ENCODE measurements around the gene SIL1.

SIL1 gene

GRCh38 chr5:139205586-139205985 is 7.4 kb upstream of the SIL1 start:
- TF ChIP-seq TAF1 (IDR thresholded peaks at IDR 0.05; ENCODE audit: low read depth) (no peak), EP300 (IDR thresholded peaks at IDR 0.05; ENCODE audit: borderline replicate concordance) (no peak), FOXM1 (IDR thresholded peaks at IDR 0.05; ENCODE audit: borderline replicate concordance, low read depth) (no peak), CREB1 (IDR thresholded peaks at IDR 0.05; ENCODE audit: low read depth) (no peak), TEAD4 (IDR thresholded peaks at IDR 0.05) (no peak), YY1 (IDR thresholded peaks at IDR 0.05; ENCODE audit: low read depth) (no peak), CEBPB (IDR thresholded peaks at IDR 0.05) (no peak), RAD21 (IDR thresholded peaks at IDR 0.05; ENCODE audit: low read depth) (no peak), TCF12 (IDR thresholded peaks at IDR 0.05; ENCODE audit: low read depth) (no peak), REST (IDR thresholded peaks at IDR 0.05; ENCODE audit: low read depth) (no peak), NFIC (IDR thresholded peaks at IDR 0.05) (no peak), USF1 (IDR thresholded peaks at IDR 0.05) (no peak), EGR1 (IDR thresholded peaks at IDR 0.05) (no peak), MAX (IDR thresholded peaks at IDR 0.05) (no peak), ZBTB7A (IDR thresholded peaks at IDR 0.05; ENCODE audit: low read depth) (no peak)

- TF ChIP-seq EGR1 (IDR thresholded peaks at IDR 0.05), result no peak
- no peak for TF ChIP-seq EP300 (IDR thresholded peaks at IDR 0.05; ENCODE audit: borderline replicate concordance)
- no peak for TF ChIP-seq CREB1 (IDR thresholded peaks at IDR 0.05; ENCODE audit: low read depth)
- TF ChIP-seq REST (IDR thresholded peaks at IDR 0.05; ENCODE audit: low read depth), result no peak
- TF ChIP-seq MAX (IDR thresholded peaks at IDR 0.05), result no peak
- no peak for TF ChIP-seq TEAD4 (IDR thresholded peaks at IDR 0.05)
- no peak for TF ChIP-seq USF1 (IDR thresholded peaks at IDR 0.05)
- no peak for TF ChIP-seq TAF1 (IDR thresholded peaks at IDR 0.05; ENCODE audit: low read depth)
- no peak for TF ChIP-seq CEBPB (IDR thresholded peaks at IDR 0.05)
- no peak for TF ChIP-seq YY1 (IDR thresholded peaks at IDR 0.05; ENCODE audit: low read depth)
- no peak for TF ChIP-seq TCF12 (IDR thresholded peaks at IDR 0.05; ENCODE audit: low read depth)
- TF ChIP-seq NFIC (IDR thresholded peaks at IDR 0.05), result no peak
- no peak for TF ChIP-seq ZBTB7A (IDR thresholded peaks at IDR 0.05; ENCODE audit: low read depth)
- no peak for TF ChIP-seq FOXM1 (IDR thresholded peaks at IDR 0.05; ENCODE audit: borderline replicate concordance, low read depth)
- no peak for TF ChIP-seq RAD21 (IDR thresholded peaks at IDR 0.05; ENCODE audit: low read depth)
These were observed 7.0 kb upstream of the SIL1 start for GRCh38 chr5:139205124-139205523.

GRCh38 chr5:139204196-139204595 is 6.0 kb upstream of the SIL1 start:
- TF ChIP-seq YY1 (IDR thresholded peaks at IDR 0.05; ENCODE audit: low read depth) (no peak), CREB1 (IDR thresholded peaks at IDR 0.05; ENCODE audit: low read depth) (no peak)

- TF ChIP-seq TCF12 (IDR thresholded peaks at IDR 0.05; ENCODE audit: low read depth) (no peak), EP300 (IDR thresholded peaks at IDR 0.05; ENCODE audit: borderline replicate concordance) (no peak), RAD21 (IDR thresholded peaks at IDR 0.05; ENCODE audit: low read depth) (no peak), CREB1 (IDR thresholded peaks at IDR 0.05; ENCODE audit: low read depth) (no peak), TAF1 (IDR thresholded peaks at IDR 0.05; ENCODE audit: low read depth) (no peak), REST (IDR thresholded peaks at IDR 0.05; ENCODE audit: low read depth) (no peak)
These were observed 1.2 kb upstream of the SIL1 start for GRCh38 chr5:139199321-139199720.
